ACC112 (cell line): ENCODE results near the gene SEC14L2.

Experiments
- H2AFZ ChIP-seq: fragments of 200-600 bp; sonication (generic); one replicate; pipeline ENCODE4 v1.6.0; 2017; ENCODE audit warnings: antibody characterized with exemption, low read length; ENCODE audit not compliant: unreplicated experiment
- H3K27ac ChIP-seq: fragments of 200-600 bp; sonication (generic); 2 replicates; pipeline ENCODE4 v1.5.1; 2014; ENCODE audit warnings: low read depth, mild to moderate bottlenecking, antibody characterized with exemption, low read length, moderate library complexity
- H3K27me3 ChIP-seq: fragments of 200-600 bp; sonication (generic); 2 replicates; pipeline ENCODE4 v1.6.1; 2014; ENCODE audit warnings: mild to moderate bottlenecking, antibody characterized with exemption, low read length, moderate library complexity, mixed read lengths; ENCODE audit not compliant: insufficient read depth
- H3K36me3 ChIP-seq: fragments of 200-600 bp; sonication (generic); 2 replicates; pipeline ENCODE4 v1.6.1; 2016; ENCODE audit warnings: mild to moderate bottlenecking, antibody characterized with exemption, low read length, moderate library complexity, mixed read lengths; ENCODE audit not compliant: insufficient read depth
- H3K4me1 ChIP-seq: fragments of 200-600 bp; sonication (generic); one replicate; pipeline ENCODE4 v1.6.1; 2016; ENCODE audit warnings: low read length, mixed read lengths; ENCODE audit not compliant: insufficient read depth, unreplicated experiment, control insufficient read depth
- H3K4me3 ChIP-seq: fragments of 200-600 bp; sonication (generic); 2 replicates; pipeline ENCODE4 v1.5.1; 2014; ENCODE audit warnings: mild to moderate bottlenecking, low read depth, low read length
- H3K79me2 ChIP-seq: fragments of 200-600 bp; sonication (generic); one replicate; pipeline ENCODE4 v1.6.0; 2016; ENCODE audit warnings: low read length; ENCODE audit not compliant: control insufficient read depth, unreplicated experiment, insufficient read depth

The SEC14L2 gene

GRCh38 chr22:30406400-30406799 lies 9.6 kb downstream of the SEC14L2 start:
- Histone ChIP-seq H3K36me3 (peaks cover 4% of the 10 kb centered on the region; the same call in 1 of the 2 replicates), H3K4me3 (no peak overlapping the region)

GRCh38 chr22:30408388-30409102 lies 11.7 kb downstream of the SEC14L2 start:
- Histone ChIP-seq H3K27ac (peak overlapping the region; percentile 74), H2AFZ (no peak overlapping the region), H3K27me3 (no peaks in the 10 kb centered on the region), H3K79me2 (peaks cover 9% of the 10 kb centered on the region), H3K36me3 (peaks cover 4% of the 10 kb centered on the region; the same call in 1 of the 2 replicates), H3K4me3 (no peak overlapping the region), H3K4me1 (peaks cover 25% of the 10 kb centered on the region)

More at GRCh38 chr22:30406400-30406799, 9.6 kb downstream of the SEC14L2 start:
- Histone ChIP-seq H3K4me1 (peaks cover 26% of the 10 kb centered on the region), H3K79me2 (peaks cover 19% of the 10 kb centered on the region), H3K27ac (no peak overlapping the region), H2AFZ (no peak overlapping the region), H3K27me3 (no peaks in the 10 kb centered on the region)

- Histone ChIP-seq H3K27ac (no peak overlapping the region), H3K36me3 (peaks cover 5% of the 10 kb centered on the region), H3K27me3 (no peaks in the 10 kb centered on the region), H2AFZ (no peak overlapping the region), H3K79me2 (no peaks in the 10 kb centered on the region), H3K4me1 (peaks cover 28% of the 10 kb centered on the region), H3K4me3 (no peak overlapping the region)
These were observed 15.0 kb downstream of the SEC14L2 start for GRCh38 chr22:30411780-30412179.

- no peak overlapping the region for H2AFZ ChIP-seq
- peaks cover 28% of the 10 kb centered on the region for H3K4me1 ChIP-seq
- no peak overlapping the region for H3K4me3 ChIP-seq
- H3K27ac ChIP-seq, result peak overlapping the region; percentile 50
- peaks cover 3% of the 10 kb centered on the region for H3K79me2 ChIP-seq
- H3K36me3 ChIP-seq, result peaks cover 10% of the 10 kb centered on the region
- no peaks in the 10 kb centered on the region for H3K27me3 ChIP-seq
These were observed 16.2 kb downstream of the SEC14L2 start for GRCh38 chr22:30413001-30413400.

- Histone ChIP-seq H3K36me3 (peaks cover 10% of the 10 kb centered on the region), H3K27ac (0 out of 2 replicates have a peak overlapping the region, but pooled peaks have one; percentile 32), H3K4me1 (peaks cover 21% of the 10 kb centered on the region), H2AFZ (no peak overlapping the region), H3K27me3 (no peaks in the 10 kb centered on the region), H3K4me3 (no peak overlapping the region), H3K79me2 (peaks cover 3% of the 10 kb centered on the region)
These were observed 17.1 kb downstream of the SEC14L2 start for GRCh38 chr22:30413745-30414524.

- Histone ChIP-seq H3K4me3 (no peak overlapping the region), H3K79me2 (peaks cover 3% of the 10 kb centered on the region), H3K36me3 (peaks cover 10% of the 10 kb centered on the region), H3K4me1 (peaks cover 22% of the 10 kb centered on the region), H3K27me3 (no peaks in the 10 kb centered on the region), H3K27ac (peak overlapping the region; percentile 32), H2AFZ (no peak overlapping the region)
These were observed 17.8 kb downstream of the SEC14L2 start for GRCh38 chr22:30414525-30415047.

GRCh38 chr22:30416403-30416802 lies 19.6 kb downstream of the SEC14L2 start:
- Histone ChIP-seq H3K36me3 (peaks cover 10% of the 10 kb centered on the region), H3K4me1 (peaks cover 39% of the 10 kb centered on the region), H3K27ac (peak overlapping the region; percentile 50)

GRCh38 chr22:30416837-30417236 lies 20.0 kb downstream of the SEC14L2 start:
- H3K4me3 ChIP-seq, result no peak overlapping the region
- peaks cover 10% of the 10 kb centered on the region for H3K36me3 ChIP-seq
- peaks cover 4% of the 10 kb centered on the region for H3K79me2 ChIP-seq
- H3K27ac ChIP-seq, result peak overlapping the region; percentile 50
- no peaks in the 10 kb centered on the region for H3K27me3 ChIP-seq
- no peak overlapping the region for H2AFZ ChIP-seq
- H3K4me1 ChIP-seq, result peaks cover 43% of the 10 kb centered on the region

More at GRCh38 chr22:30416403-30416802, 19.6 kb downstream of the SEC14L2 start:
- no peak overlapping the region for H2AFZ ChIP-seq
- H3K27me3 ChIP-seq, result no peaks in the 10 kb centered on the region
- peaks cover 3% of the 10 kb centered on the region for H3K79me2 ChIP-seq
- no peak overlapping the region for H3K4me3 ChIP-seq

- peak overlapping the region; percentile 100 for H3K27ac ChIP-seq
These were observed 23.7 kb downstream of the SEC14L2 start for GRCh38 chr22:30420347-30421125.

More at GRCh38 chr22:30420347-30421125, 23.7 kb downstream of the SEC14L2 start:
- H2AFZ ChIP-seq, result no peak overlapping the region
- peaks cover 9% of the 10 kb centered on the region for H3K79me2 ChIP-seq
- H3K4me3 ChIP-seq, result peak overlapping the region; percentile 37; the same call in 1 of the 2 replicates
- peaks cover 10% of the 10 kb centered on the region for H3K36me3 ChIP-seq
- H3K4me1 ChIP-seq, result peaks cover 54% of the 10 kb centered on the region
- no peaks in the 10 kb centered on the region for H3K27me3 ChIP-seq
